GM21825 (cell line): ENCODE measurements around the gene CCDC7.
"Not testable (repeated sequence)": the region's sequence is repeated elsewhere in the genome, so short reads cannot be mapped to it uniquely, and the experiment has no call there.

Experiments used
- ATAC-seq: cut with Tn5 transposase; IDR thresholded peaks from one replicate; pipeline ENCODE4 v1.9.1; 2021; ENCODE audit warnings: mild to moderate bottlenecking, moderate library complexity; ENCODE audit not compliant: unreplicated experiment

CCDC7 gene

DNA sequence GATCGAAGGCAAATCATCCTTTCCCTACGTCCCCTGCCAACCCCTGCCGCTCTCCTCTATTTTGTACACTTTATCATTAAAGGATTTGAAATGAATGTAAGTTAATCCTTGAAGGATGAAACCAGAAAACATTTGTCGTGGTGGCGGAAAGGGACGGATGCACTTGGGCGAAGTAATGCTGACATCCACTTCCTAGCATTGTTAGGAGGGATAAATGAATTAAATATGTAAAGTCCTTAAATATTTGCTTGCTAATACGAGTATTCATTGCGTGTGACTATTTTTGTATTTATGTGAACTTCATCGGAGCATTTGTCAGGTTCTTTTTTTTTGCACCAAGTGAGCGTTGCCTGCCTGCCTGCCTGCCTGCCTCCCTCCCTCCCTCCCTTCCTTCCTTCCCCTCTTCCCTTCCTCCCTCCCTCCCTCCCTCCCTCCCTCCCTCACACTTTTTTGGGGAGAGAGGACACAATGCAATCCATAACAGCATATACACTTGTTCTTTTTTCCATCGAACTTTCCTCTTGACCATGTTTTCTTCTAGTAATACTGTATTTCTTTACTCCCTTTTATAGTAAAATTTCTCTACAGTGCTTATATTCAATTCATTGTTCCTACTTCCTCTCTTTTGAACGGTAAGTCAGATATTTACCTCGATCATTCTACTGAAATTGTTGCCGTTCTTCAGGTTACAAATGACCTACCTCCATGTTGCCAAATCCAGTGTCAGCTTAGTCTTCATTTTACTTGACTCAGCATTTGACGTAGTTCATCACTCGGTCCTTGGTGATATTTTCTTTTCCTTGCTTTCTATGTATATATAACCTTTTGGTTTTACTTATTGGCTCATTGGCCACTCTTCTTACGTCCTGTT is 831 bp downstream of the CCDC7 start:
- peak; percentile 1 for ATAC-seq

DNA sequence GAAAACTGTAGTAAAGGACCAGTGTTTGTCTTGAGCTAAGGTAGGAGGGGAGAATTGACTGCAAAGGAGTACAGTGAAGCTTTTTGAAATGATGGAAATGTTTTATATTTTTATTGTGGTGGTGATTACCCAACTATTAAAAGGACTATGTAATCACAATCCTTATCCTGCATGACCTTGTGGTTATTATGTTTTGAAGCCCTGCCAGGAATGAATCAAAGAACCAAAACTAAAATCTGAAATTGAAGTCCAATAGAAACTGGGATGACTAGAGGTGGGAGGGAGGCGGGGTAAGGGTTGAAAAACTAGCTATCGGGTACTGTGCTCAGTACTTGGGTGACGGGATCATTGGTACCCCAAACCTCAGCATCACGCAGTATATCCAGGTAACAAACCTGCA is 8.2 kb downstream of the CCDC7 start:
- ATAC-seq = no peak

DNA sequence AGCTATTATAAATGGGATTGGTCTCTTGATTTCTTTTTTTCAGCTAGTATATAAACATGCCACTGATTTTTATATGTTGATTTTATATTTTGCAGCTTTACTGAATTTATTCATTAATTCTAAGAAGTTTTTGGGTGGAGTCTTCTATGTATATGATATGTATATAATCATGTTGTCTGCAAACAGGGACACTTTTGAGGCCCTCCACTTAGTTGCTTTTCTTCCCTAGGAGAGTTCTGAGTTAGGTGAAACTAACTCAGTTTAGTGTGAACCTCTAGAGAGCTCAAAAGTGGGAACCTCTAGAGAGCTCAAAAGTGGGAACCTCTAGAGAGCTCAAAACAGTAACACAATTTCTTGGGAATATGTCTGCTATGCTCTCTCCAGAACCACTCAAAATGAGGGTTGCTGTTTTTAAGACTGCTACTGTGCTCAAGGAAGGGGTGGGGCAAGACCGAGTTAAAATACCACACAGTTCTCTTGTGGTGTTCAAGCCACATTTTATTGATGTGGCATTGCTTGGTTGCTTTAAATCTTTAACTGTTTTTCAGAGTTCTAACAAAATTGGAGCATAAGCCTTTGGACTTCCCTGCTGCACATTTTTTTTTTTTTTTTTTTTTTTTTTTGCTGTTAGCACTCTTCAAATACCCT is 13.2 kb downstream of the CCDC7 start:
- no peak for ATAC-seq

DNA sequence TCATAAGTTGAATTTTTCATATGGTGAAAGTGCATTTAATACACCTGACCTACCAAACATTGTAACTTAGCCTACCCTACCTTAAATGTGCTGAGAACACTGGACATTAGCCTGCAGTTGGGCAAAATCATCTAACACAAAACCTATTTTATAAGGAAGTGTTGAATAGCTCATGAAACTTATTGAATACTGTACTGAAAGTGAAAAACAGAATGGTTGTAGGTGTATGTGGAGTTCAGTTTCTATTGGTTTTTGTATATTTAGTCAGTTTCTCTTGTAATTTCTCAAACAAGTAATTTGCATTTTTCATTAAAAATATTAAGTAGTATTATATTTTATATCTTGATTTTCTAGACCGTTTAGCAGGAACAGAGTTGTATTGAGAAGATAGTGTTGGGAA is 15.3 kb downstream of the CCDC7 start:
- ATAC-seq = no peak

DNA sequence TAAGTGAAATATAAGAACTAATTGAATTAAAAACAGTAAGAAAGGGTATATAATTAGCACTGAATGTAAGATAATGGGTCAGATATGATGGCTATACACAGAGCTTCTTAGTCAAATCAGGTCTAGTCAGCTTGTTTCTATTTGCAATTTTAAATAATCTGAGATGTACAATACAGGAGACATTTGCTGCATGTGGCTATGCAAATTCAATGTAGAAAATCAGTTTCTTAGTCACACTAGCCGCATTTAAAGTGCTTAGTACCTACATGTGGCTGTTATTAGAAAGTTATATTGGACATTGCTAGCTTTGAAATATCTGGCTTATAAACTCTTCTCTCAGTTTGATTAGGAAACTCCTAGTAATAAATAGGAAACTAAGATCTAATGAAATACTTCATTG is 25.3 kb downstream of the CCDC7 start:
- ATAC-seq = no peak

DNA sequence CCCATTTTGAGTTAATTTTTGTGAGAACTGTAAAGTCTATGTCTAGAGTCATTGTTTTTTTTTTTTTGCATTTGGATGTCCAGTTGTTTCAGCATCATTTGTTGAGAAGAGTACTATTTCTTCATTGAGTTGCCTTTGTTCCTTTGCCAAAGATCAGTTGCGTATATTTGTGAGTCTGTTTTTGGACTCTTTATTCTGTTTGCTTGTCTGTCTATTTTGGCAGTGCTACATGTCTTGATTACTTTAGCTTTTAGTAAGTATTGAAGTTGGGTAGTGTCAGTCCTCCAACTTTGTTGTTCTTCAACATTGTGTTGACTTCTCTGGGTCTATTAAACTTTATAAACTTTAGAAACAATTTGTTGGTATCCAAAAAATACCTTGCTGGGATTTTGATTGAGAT is 31.6 kb downstream of the CCDC7 start:
- ATAC-seq = no peak

DNA sequence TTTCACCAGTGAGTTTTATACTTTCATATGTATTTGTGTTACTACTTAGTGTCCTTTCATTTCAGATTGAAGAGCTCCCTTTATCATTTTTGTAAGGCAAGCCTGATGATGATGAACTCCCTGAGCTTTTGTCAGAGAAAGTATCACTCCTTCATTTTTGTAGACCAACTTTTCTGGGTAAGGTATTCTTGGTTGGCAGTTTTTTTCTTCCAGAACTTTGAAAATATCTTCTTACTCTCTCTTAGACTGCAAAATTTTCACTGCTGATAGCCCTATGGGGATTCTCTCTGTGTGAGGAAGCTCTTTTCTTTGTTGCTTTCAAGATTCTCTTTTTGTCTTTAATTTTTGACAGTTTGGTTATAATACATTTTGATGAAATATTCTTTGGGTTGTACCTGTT is 35.7 kb downstream of the CCDC7 start:
- ATAC-seq = no peak

DNA sequence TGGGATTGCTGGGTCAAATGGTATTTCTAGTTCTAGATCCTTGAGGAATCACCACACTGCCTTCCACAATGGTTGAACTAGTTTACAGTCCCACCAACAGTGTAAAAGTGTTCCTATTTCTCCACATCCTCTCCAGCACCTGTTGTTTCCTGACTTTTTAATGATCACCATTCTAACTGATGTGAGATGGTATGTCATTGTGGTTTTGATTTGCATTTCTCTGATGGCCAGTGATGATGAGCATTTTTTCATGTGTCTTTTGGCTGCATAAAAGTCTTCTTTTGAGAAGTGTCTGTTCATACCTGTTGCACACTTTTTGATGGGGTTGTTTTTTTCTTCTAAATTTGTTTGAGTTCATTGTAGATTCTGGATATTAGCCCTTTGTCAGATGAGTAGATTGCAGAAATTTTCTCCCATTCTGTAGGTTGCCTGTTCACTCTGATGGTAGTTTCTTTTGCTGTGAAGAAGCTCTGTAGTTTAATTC is 37.1 kb downstream of the CCDC7 start:
- not testable (repeated sequence) for ATAC-seq

DNA sequence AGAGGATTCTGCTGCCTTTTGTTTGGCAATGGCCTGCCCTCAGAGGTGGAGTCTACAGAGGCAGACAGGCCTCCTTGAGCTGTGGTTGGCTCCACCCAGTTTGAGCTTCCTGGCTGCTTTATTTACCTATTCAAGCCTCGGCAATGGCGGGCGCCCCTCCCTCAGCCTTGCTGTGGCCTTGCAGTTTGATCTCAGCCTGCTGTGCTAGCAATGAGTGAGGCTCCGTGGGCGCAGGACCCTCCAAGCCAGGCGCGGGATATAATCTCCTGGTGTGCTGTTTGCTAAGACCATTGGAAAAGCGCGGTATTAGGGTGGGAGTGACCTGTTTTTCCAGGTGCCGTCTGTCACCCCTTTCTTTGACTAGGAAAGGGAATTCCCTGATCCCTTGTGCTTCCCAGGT is 42.1 kb downstream of the CCDC7 start:
- ATAC-seq = not testable (repeated sequence)

DNA sequence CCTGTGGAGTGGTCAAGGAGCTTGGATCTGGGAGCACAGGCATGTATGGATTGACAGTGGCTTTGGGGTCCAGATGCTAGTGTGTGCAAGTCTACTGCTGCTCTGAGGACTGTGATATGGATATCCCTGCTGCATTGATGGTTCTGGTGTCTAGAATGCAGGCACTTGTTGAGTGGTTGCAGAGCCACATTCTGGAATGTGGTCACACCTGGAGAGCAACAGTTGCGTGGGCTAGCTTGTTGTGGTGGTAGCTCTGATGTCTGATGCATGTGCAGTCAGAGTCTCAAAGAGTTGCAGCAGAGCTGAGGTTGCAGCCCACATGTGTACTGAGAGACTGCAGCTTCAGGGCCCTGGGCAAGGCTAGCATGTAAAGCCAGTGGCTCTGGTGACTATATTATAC is 43.2 kb downstream of the CCDC7 start:
- no peak for ATAC-seq

DNA sequence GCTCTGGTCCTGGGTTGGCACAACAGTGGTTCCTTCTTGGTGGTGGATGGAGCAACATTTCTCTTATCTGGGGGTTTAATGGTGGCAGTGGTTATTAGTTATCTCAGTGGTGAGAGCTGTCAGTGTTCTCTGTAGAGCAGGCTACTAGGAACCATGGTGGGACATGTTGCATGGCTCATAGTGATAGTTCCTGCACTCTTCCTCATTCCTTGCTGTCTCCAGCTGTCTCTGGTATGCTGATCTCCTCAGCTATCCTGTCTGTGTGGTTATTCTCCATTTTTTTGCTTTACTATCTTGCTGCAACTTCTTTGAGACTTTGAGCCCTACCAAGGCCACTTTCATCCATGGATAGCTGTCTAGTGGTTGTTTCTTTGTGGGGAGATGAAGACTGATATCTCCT is 44.0 kb downstream of the CCDC7 start:
- no peak for ATAC-seq

DNA sequence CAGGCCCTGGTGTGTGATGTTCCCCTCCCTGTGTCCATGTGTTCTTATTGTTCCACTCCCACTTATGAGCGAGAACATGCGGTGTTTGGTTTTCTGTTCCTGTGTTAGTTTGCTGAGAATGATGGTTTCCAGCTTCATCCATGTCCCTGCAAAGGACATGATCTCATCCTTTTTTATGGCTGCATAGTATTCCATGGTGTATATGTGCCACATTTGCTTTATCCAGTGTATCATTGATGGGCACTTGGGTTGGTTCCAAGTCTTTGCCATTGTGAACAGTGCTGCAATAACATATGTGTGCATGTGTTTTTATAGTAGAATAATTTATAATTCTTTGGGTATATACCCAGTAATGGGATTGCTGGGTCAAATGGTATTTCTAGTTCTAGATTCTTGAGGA is 48.6 kb downstream of the CCDC7 start:
- ATAC-seq = not testable (repeated sequence)

DNA sequence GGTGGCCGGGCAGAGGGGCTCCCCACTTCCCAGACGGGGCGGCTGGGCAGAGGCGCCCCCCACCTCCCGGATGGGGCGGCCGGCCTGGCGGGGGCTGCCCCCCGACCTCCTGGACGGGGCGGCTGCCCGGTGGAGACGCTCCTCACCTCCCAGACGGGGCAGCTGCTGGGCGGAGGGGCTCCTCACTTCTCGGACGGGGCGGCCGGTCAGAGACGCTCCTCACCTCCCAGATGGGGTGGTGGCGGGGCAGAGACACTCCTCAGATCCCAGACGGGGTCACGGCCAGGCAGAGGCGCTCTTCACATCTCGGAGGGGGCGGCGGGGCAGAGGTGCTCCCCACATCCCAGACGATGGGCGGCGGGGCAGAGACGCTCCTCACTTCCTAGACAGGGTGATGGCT is 54.2 kb downstream of the CCDC7 start:
- ATAC-seq = not testable (repeated sequence)

DNA sequence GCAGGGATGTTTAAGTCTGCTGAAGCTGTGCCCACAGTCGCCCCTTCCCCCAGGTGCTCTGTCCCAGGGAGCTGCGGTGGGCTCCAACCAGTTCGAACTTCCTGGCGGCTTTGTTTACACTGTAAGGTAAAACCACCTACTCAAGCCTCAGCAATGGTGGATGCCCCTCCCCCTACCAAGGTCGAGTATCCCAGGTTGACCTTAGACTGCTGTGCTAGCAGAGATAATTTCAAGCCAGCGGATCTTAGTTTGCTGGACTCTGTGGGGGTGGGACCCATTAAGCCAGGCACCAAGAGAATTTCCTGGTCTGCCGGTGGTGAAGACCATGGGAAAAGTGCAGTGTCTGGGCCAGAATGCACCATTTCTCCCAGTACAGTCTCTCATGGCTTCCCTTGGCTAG is 56.0 kb downstream of the CCDC7 start:
- ATAC-seq = no peak

DNA sequence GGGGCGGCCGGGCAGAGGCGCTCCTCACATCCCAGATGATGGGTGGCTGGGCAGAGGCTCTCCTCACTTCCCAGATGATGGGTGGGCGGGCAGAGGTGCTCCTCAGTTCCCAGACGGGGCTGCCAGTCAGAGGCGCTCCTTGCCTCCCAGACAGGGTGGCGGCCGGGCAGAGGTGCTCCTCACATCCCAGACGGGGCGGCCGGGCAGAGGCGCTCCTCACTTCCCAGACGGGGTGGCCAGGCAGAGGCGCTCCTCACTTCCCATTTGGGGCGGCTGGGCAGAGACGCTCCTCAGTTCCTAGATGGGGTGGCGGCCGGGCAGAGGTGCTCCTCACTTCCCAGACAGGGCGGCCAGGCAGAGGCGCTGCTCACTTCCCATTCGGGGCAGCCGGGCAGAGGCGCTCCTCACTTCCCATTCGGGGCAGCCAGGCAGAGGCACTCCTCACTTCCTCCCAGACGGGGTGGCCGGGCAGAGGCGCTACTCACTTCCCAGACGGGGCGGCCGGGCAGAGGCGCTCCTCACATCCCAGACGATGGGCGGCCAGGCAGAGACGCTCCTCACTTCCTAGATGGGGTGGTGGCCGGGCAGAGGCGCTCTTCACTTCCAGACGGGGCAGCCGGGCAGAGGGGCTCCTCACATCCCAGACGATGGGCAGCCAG is 60.0 kb downstream of the CCDC7 start:
- ATAC-seq = not testable (repeated sequence)

DNA sequence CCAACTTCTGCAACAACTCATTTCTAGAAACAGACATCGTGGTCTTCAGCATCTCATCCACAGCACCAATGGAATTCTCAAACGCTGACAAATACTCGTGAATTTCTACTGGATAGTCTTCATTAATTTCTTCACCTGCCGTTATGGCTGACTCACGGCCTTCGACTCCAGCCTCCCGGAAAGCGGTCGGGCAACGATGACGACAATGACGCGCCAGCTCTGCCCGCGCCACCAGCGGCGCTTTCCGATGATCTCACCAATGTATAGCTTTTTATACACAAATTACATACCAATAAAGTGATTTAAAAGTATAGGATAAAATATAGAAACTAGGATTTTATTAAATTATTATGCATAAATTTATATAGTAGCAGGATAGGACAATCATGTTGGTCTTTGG is 65.7 kb downstream of the CCDC7 start:
- no peak for ATAC-seq

DNA sequence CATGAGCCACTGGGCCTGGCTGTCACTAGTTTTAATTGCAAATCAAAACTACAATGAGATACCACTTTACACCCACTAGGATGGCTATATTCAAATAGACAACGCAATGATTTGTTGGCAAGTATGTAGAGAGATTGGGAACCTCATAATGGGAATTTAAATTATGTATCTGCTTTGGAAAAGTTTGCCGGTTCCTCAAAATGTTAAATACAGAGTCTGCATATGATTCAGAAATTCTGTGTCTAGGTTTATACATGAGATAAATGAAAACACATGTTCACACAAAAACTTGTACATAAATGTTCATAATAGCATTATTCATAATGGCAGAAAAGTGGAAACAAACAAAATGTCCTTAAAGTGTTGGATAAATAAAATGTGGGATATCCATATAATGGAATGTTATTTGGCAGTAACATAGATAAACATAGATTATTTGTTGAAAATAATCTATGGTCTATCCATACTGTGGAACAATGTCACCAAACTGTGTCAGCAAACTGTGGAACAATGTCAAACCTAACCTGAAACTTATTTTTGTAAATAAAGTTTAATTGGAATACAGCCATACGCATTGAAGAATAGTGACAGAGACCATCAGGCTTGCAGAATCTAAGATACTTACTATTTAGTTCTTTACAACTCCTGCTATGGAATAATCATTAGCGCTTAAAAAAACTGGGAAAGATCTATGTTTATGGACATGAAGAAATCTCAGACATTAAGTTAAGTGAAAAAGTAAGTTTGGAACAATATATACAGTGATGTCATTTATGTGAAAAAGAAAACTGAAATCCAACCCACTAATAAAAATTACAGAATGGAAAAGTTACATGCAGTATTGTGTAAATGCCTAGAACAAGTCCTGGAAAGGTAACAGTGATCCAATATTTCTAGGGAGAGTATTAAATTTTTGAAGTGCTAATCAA is 70.9 kb downstream of the CCDC7 start:
- no peak for ATAC-seq

DNA sequence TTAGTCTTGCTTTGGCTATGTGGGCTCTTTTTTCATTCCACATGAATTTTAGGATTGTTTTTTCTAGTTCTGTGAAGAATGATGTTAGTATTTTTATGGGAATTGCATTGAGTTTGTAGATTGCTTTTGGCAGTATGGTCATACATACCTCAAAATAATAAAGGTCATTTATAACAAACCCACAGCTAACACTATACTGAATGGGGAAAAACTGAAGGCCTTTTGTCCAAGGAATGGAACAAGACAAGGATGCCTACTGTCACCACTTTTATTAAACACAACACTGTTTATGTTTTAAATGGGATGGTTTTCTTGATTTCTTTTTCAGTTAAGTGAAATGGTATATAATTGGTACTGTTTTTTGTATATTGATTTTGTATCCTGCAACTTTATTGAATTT is 84.3 kb downstream of the CCDC7 start:
- no peak for ATAC-seq

DNA sequence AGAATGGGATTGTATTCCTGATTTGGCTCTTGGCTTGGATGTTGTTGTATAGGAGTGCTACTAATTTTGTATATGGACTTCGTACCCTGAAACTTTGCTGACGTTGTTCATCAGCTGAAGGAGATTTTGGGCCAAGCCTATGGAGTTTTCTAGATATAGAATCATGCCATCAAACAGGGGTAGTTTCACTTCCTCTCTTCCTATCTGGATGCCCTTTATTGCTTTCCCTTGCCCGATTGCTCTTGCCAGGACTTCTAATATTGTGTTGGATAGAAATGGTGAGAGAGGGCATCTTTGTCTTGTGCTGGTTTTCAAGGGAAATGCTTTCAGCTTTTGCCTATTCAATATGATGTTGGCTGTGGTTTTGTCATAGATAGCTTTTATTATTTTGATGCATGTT is 92.3 kb downstream of the CCDC7 start:
- no peak for ATAC-seq

DNA sequence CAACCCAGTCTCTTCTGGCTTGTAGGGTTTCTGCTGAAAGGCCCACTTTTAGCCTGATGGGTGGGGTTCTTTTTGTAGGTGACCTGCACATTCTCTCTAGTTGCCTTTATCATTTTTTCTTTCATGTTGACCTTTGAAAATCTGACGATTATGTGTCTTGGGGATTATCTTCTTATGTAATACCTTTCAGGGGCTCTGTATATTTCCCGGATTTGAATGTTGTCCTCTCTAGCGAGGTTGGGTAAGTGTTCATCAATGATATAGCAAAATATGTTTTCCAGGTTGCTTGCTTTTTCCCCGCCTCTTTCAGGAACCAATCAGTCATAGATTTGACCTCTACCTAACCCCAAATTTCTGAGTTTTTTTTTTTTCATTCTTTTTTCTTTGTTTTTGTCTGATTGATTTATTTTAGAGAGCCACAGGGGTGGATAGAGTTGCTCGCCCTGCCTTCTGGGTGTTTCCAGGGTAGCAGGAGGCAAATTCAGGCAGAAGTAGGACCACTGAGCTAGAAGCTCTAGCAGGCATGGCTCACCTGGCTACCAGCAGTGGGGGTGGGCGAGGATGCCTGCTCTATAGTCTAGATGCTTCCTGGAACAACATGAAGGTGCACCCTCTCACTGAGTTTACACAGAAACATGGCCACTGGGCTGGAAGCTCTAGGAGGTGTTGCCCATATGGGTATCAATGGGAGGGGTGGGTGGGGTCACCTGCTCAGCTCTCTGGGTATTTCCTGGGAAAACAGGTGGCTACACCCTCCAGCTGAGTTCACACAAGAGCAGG is 94.9 kb downstream of the CCDC7 start:
- no peak for ATAC-seq
